Astrocyte (in vitro differentiated cells and primary cell): ENCODE results near the gene OTUB2. TPM values are rescaled to one million over a fixed set of nuclear protein-coding genes. Genes with fewer than 3 reads are reported as not detected.

Experiments
- DNase-seq: peaks from one replicate; pipeline ENCODE4 v3.0.0-alpha.2; 2010; ENCODE audit warnings: low read depth
- FAIRE-seq: peaks from 2 replicates; lab custom pipeline; 2011; peaks lifted over from hg19 to GRCh38; lab: Jason Lieb, UNC
- H2AFZ ChIP-seq: 2 replicates; pipeline ENCODE4 v1.6.0; 2012; ENCODE audit warnings: low read depth, low read length, inconsistent platforms
- H3K27ac ChIP-seq: 2 replicates; pipeline ENCODE4 v1.5.1; 2011; ENCODE audit warnings: low read depth, low read length, inconsistent platforms
- H3K27me3 ChIP-seq: 2 replicates; pipeline ENCODE4 v1.6.0; 2011; ENCODE audit warnings: low read length, inconsistent platforms; ENCODE audit not compliant: insufficient read depth
- H3K36me3 ChIP-seq: 2 replicates; pipeline ENCODE4 v1.5.1; 2011; ENCODE audit warnings: low read length, inconsistent platforms; ENCODE audit not compliant: insufficient read depth
- H3K4me1 ChIP-seq: 2 replicates; pipeline ENCODE4 v1.5.1; 2011; ENCODE audit warnings: low read length, inconsistent platforms; ENCODE audit not compliant: insufficient read depth
- H3K4me2 ChIP-seq: 2 replicates; pipeline ENCODE4 v1.6.0; 2012; ENCODE audit warnings: low read length, inconsistent platforms
- H3K4me3 ChIP-seq: 2 replicates; pipeline ENCODE4 v1.5.1; 2011; ENCODE audit warnings: low read depth, mild to moderate bottlenecking, low read length, inconsistent platforms; ENCODE audit not compliant: insufficient read depth
- H3K79me2 ChIP-seq: 2 replicates; pipeline ENCODE4 v1.6.0; 2012; ENCODE audit warnings: mild to moderate bottlenecking, low read length, inconsistent platforms; ENCODE audit not compliant: insufficient read depth
- H3K9ac ChIP-seq: 2 replicates; pipeline ENCODE4 v1.6.0; 2012; ENCODE audit warnings: mild to moderate bottlenecking, low read length, inconsistent platforms
- H3K9me3 ChIP-seq: 2 replicates; pipeline ENCODE4 v1.5.1; 2012; ENCODE audit warnings: low read depth, mild to moderate bottlenecking, low read length, inconsistent platforms; ENCODE audit not compliant: insufficient read depth
- H4K20me1 ChIP-seq: 2 replicates; pipeline ENCODE4 v1.6.0; 2012; ENCODE audit warnings: low read length, inconsistent platforms; ENCODE audit not compliant: insufficient read depth
- H3K27ac Mint-ChIP-seq: one replicate; pipeline ENCODE4 v1.8.0; 2021; ENCODE audit warnings: mild to moderate bottlenecking, mixed read lengths; ENCODE audit not compliant: unreplicated experiment
- H3K27me3 Mint-ChIP-seq: one replicate; pipeline ENCODE4 v1.8.0; 2021; ENCODE audit warnings: low read depth, mixed read lengths; ENCODE audit not compliant: unreplicated experiment
- H3K36me3 Mint-ChIP-seq: one replicate; pipeline ENCODE4 v1.8.0; 2021; ENCODE audit warnings: low read depth, mixed read lengths; ENCODE audit not compliant: unreplicated experiment
- H3K4me1 Mint-ChIP-seq: one replicate; pipeline ENCODE4 v1.8.0; 2021; ENCODE audit warnings: low read depth, mixed read lengths; ENCODE audit not compliant: unreplicated experiment
- H3K4me3 Mint-ChIP-seq: one replicate; pipeline ENCODE4 v1.8.0; 2021; ENCODE audit warnings: mild to moderate bottlenecking, moderate library complexity, mixed read lengths; ENCODE audit not compliant: unreplicated experiment
- H3K9me3 Mint-ChIP-seq: one replicate; pipeline ENCODE4 v1.8.0; 2021; ENCODE audit warnings: mild to moderate bottlenecking, mixed read lengths; ENCODE audit not compliant: unreplicated experiment
- EZH2 ChIP-seq: IDR thresholded peaks from 2 replicates; pipeline ENCODE4 v1.6.1; 2012; ENCODE audit warnings: mild to moderate bottlenecking, low read length, inconsistent platforms; ENCODE audit not compliant: insufficient read depth
- total RNA-seq: library from RNA; stranded (reverse); gene quantifications from 2 replicates; pipeline ENCODE4 v1.2.1, GENCODE V29; 2021
- TF ChIP-seq, protein P1 (sequence below): IDR thresholded peaks from 2 replicates; pipeline ENCODE4 v1.5.1; 2011; ENCODE audit warnings: low read depth, mild to moderate bottlenecking, inconsistent platforms, low read length, moderate library complexity; ENCODE audit not compliant: insufficient read depth

The OTUB2 gene
- total RNA-seq, 1 donor from 2014 or later, result 3.3 TPM

DNA sequence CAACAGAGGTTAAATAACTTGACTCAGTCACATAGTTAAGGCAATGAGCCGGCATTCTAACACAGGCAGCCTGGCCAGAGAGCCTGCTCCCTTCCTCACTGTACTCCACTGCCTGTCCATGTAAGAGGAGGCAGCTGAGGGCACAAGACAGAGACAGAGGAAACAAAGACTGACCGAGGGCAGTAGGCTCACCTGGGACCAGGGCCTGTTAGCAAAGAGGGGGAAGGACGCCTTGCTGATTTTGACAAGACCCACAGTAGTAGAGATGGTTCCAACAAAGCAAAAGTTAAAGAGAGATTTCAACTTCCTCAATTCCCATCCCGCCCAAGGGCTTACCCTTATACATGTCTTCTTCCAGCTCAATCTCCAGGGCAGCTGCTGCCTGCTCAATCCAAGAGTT is 26.5 kb downstream of the OTUB2 start:
- H3K36me3 ChIP-seq, result peaks cover 71% of the 10 kb centered on the region
- Mint-ChIP-seq H3K27ac (no peak overlapping the region), H3K9me3 (peaks cover 1% of the 10 kb centered on the region), H3K27me3 (no peaks in the 10 kb centered on the region), H3K36me3 (peaks cover 55% of the 10 kb centered on the region), H3K4me3 (no peak overlapping the region), H3K4me1 (peaks cover 13% of the 10 kb centered on the region)
- no peak overlapping the region for H3K4me2 ChIP-seq
- H3K27ac ChIP-seq, result no peak overlapping the region
- no peaks in the 10 kb centered on the region for H3K4me1 ChIP-seq
- no peak for TF ChIP-seq EZH2
- TF ChIP-seq, protein P1, sequence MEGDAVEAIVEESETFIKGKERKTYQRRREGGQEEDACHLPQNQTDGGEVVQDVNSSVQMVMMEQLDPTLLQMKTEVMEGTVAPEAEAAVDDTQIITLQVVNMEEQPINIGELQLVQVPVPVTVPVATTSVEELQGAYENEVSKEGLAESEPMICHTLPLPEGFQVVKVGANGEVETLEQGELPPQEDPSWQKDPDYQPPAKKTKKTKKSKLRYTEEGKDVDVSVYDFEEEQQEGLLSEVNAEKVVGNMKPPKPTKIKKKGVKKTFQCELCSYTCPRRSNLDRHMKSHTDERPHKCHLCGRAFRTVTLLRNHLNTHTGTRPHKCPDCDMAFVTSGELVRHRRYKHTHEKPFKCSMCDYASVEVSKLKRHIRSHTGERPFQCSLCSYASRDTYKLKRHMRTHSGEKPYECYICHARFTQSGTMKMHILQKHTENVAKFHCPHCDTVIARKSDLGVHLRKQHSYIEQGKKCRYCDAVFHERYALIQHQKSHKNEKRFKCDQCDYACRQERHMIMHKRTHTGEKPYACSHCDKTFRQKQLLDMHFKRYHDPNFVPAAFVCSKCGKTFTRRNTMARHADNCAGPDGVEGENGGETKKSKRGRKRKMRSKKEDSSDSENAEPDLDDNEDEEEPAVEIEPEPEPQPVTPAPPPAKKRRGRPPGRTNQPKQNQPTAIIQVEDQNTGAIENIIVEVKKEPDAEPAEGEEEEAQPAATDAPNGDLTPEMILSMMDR, result no peak
- H3K79me2 ChIP-seq, result peaks cover 2% of the 10 kb centered on the region
- H3K9me3 ChIP-seq, result no peaks in the 10 kb centered on the region
- H4K20me1 ChIP-seq, result peaks cover 49% of the 10 kb centered on the region
- no peak for FAIRE-seq
- H2AFZ ChIP-seq, result no peak overlapping the region
- DNase-seq, result no peak
- no peak overlapping the region for H3K9ac ChIP-seq
- no peaks in the 10 kb centered on the region for H3K27me3 ChIP-seq
- no peak overlapping the region for H3K4me3 ChIP-seq

DNA sequence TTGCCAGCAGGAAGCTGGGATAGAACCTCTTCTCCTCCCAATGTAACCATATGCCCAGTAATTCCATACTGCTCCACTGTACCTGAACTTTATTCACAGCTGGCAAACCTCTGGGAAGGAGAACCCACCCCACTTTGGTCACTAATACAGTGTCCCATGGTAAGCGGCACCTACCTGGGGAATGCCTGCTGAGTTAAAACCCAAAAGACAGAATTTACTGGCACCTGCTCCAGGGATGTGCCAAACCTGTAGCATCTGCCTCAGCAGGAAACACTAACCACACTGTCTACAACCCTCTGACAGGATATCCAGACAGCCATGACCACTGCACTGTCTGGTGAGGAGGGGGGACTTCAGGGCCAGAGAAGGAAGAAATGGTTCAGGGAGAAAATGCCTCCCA is 28.3 kb downstream of the OTUB2 start:
- H3K9me3 ChIP-seq, result no peaks in the 10 kb centered on the region
- H3K4me3 Mint-ChIP-seq, result no peak overlapping the region
- H3K27ac Mint-ChIP-seq, result no peak overlapping the region
- H3K9ac ChIP-seq, result no peak overlapping the region
- peaks cover 1% of the 10 kb centered on the region for H3K9me3 Mint-ChIP-seq
- H3K4me2 ChIP-seq, result no peak overlapping the region
- no peak for TF ChIP-seq EZH2
- TF ChIP-seq, protein P1, result no peak
- H3K36me3 ChIP-seq, result peaks cover 68% of the 10 kb centered on the region
- H3K27me3 Mint-ChIP-seq, result no peaks in the 10 kb centered on the region
- no peaks in the 10 kb centered on the region for H3K4me1 ChIP-seq
- DNase-seq (no peak), FAIRE-seq (no peak)
- peaks cover 12% of the 10 kb centered on the region for H3K4me1 Mint-ChIP-seq
- H2AFZ ChIP-seq, result no peak overlapping the region
- H4K20me1 ChIP-seq, result peaks cover 44% of the 10 kb centered on the region
- no peaks in the 10 kb centered on the region for H3K27me3 ChIP-seq
- no peak overlapping the region for H3K27ac ChIP-seq
- no peak overlapping the region for H3K4me3 ChIP-seq
- H3K36me3 Mint-ChIP-seq, result peaks cover 60% of the 10 kb centered on the region
- peaks cover 5% of the 10 kb centered on the region for H3K79me2 ChIP-seq

DNA sequence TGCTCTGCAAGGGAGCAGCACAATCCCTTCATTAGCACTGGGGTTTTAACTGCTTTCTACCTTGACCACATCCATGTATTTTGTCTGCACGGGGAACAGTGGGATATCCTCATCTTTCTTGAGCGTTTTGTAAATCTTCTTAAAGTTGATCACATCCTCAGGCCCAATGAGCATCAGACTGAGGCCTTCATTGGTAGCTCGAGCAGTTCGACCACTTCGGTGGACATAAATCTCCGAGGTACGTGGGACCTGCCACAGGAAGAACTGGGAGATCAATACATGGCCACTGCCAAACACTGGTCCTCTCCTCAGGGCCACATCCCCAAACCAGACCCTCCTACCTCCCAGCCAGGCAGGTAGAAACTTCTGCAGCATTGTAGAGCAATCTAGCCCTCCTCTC is 28.8 kb downstream of the OTUB2 start:
- Mint-ChIP-seq H3K4me3 (no peak overlapping the region), H3K27ac (no peak overlapping the region), H3K36me3 (peaks cover 59% of the 10 kb centered on the region), H3K27me3 (no peaks in the 10 kb centered on the region), H3K9me3 (peaks cover 1% of the 10 kb centered on the region), H3K4me1 (peaks cover 12% of the 10 kb centered on the region)
- H3K36me3 ChIP-seq, result peaks cover 70% of the 10 kb centered on the region
- no peak overlapping the region for H3K9ac ChIP-seq
- no peaks in the 10 kb centered on the region for H3K27me3 ChIP-seq
- H3K4me1 ChIP-seq, result no peaks in the 10 kb centered on the region
- H3K9me3 ChIP-seq, result no peaks in the 10 kb centered on the region
- FAIRE-seq (no peak), DNase-seq (no peak)
- TF ChIP-seq EZH2, result no peak
- TF ChIP-seq, protein P1, result no peak
- H3K4me3 ChIP-seq, result no peak overlapping the region
- no peak overlapping the region for H3K27ac ChIP-seq
- peaks cover 7% of the 10 kb centered on the region for H3K79me2 ChIP-seq
- H3K4me2 ChIP-seq, result no peak overlapping the region
- H2AFZ ChIP-seq, result no peak overlapping the region
- H4K20me1 ChIP-seq, result peaks cover 44% of the 10 kb centered on the region
